Stimulated activated CD4-positive, alpha-beta T cell treated with anti-CD3 and anti-CD28 coated beads, Interleukin-2, amount 100 ng/mL, for 4 hours (primary cell): ENCODE measurements around the gene TBX3.
"Not testable (repeated sequence)": the region's sequence is repeated elsewhere in the genome, so short reads cannot be mapped to it uniquely, and the experiment has no call there.

Experiments used
- DNase-seq: peaks from one replicate; pipeline ENCODE4 v3.0.0-alpha.2; 2020; ENCODE audit warnings: low read depth

The TBX3 gene

GRCh38 chr12:114684098-114684869, at the start of gene TBX3:
Gene TBX3, minus strand, starts transcription at chr12:114684175. Its CDS starts 975 bp downstream, at chr12:114683200.
- DNase-seq, result peak; percentile 16

- DNase-seq, result no peak
These were observed 48.6 kb upstream of the TBX3 start for GRCh38 chr12:114732426-114733030.

DNA sequence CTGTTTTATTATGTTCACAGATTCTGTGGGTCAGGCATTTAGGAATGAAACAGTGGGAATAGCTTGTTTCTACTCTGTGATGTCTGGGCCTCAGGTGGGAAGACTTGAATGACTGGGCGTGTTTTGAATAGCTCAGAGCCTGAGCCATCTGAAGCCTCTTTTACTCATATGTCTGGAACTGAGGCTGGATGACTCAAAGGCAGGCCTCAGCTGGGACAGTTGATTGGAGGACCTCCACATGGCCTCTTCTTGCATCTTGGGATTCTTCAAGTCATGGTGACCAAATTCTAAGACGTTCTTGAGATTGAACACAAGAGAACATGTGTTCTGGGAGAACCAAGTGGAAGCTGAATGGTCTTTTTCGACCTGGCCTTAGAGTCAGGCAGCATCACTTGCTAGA, 45.8 kb upstream of the TBX3 start:
- DNase-seq, result no peak

DNA sequence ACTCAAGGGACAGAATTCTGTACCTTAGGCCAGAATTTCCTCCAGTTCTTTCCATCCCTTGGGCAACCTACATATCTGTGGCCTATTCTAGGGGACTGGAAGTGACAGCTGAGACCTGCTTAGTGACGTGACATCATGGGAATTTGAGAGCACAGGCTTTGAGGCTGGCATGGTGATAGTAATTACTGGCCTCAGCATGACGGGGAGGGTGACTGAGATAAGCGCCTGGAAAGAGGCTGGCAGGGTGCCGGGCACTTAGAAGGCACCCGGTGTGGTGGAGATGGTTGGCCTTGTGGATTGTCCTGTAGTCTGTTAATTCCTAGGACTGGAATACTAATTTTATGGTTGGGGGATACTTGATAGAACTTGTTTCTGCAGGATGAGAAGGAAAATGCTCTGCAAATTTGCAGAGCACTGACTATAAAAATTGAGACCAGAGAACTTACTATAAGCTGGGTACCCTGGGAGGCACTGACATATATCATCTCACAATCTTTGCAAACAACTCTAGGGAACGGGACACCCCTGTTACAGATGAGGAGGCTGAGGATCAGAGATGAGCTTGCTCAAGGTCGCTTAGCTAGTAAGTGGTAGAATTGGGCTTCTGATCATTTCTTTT, 42.2 kb upstream of the TBX3 start:
- no peak for DNase-seq

DNA sequence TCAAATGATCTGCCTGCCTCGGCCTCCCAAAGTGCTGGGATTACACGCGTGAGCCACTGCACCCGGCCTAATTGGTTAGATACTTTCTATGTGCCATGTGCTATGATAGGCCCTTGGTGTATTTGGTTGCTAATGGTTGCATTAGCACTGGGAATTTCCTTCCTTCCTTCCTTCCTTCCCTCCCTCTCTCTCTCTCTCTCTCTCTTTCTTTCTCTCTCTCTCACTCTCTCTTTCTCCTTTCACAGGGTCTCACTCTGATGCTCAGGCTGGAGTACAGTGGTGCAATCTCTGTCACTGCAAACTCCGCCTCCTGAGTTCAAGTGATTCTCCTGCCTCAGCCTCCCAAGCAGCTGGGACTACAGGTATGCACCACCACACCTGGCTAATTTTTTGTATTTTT, 38.2 kb upstream of the TBX3 start:
- not testable (repeated sequence) for DNase-seq

DNA sequence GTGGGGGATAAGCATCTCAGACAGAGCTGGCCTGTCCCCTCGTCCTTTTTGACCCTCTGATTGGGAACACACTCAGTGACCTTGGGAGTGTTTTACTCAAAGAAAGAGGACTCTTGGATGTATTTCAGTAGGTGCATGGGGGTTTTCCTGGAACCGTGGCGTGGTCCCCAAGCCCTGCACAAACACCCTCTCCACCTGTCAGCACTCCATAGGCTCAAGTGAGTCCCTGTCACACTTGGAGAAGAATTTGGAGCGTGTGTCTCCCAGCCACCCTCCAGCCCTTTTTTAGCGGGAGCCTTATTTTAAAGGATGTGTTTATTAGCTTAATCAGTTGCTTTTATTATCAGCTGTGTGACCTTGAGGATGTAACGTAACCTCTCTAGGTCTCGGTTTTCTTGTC, 37.3 kb upstream of the TBX3 start:
- DNase-seq, result no peak

DNA sequence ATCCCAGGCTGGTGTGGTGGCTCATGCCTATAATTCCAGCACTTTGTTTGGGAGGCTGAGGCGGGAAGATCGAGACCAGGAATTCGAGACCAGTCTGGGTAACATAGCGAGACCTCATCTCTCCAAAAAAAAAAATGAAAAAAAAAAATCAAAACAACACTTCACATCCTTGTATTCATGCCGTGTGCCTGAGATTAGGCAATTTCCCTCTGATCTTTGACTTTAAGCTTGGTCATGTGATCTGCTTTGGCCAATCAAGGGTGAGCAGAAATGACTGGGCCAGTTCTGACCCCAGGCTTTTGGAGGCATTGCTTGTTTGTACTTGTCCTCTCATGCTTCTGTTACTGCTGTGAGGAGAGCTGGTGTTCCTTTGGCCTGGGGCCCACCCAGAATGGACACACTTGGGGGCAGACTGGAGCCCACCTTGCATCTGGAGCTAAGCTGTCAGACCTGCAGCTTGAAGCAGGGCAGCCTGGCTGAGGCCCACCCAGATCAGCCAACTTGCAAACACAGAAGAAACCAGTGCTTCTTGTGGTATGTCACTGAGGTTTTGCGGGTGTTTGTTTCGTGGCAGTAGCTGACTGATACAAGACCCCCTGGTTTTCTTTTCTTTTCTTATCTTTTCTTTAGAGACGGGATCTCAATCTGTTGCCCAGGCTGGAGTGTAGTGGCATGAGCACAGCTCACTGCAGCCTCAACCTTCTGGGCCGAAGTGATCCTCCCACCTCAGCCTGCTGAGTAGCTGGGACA, 29.7 kb upstream of the TBX3 start:
- DNase-seq, result no peak

DNA sequence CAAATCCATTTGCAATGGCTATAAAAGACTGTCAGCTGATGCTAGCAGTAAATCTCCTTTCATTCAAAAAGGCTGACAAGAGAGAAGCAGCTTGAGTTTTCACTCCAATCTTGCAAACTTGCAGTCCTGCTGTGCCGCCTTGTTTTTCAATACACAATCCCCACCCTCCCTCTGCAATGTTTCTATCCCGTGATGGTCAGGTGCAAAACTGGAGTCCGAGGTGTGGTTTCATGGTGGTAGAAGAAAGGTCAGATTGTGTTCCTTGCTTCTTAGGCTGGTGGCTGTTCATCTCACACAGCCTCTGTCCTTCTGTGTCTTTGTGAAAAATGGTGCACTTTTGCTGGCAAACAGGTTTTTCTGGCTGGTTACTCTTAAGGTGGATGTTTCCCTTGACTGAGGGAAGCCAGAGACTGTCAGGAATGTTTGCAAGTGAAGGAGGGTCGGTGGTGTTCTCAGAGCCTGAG, 27.7 kb upstream of the TBX3 start:
- no peak for DNase-seq

DNA sequence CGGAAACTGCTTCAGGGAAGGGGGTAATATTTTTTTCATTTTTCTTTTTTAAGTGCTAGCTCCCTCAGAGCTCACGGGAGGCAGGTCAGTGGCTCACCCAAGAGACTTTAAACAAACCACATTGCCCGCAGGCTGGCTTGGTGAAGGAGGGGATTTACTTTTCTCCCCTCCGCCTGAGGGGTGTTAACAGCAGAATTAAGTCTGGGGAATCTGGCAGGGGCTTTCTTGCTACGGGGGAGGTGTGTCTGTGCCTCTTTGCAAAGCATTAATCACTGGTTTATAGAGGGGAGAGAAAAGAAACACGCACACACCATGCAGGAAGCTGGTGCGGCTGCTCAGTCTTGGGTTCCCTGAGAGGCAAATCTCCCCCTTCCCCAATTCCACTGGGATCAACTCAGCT, 26.2 kb upstream of the TBX3 start:
- DNase-seq, result no peak

DNA sequence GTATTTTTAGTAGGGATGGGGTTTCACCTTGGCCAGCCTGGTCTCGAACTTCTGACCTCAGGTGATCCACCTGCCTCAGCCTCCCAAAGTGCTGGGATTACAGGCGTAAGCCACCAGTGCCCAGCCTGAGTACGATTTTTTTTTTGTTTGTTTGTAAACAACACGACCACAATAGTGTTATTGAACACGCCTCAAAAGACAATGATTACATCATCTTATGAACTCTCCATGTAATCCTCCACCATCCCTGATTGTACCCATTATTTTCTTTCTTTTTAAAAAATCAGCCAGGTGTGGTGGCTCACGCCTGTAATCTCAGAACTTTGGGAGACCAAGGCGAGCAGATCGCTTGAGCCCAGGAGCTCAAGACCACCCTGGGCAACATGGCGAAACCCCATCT, 25.1 kb upstream of the TBX3 start:
- DNase-seq, result no peak

GRCh38 chr12:114708598-114708997, 24.6 kb upstream of the TBX3 start:
- DNase-seq, result not testable (repeated sequence)

DNA sequence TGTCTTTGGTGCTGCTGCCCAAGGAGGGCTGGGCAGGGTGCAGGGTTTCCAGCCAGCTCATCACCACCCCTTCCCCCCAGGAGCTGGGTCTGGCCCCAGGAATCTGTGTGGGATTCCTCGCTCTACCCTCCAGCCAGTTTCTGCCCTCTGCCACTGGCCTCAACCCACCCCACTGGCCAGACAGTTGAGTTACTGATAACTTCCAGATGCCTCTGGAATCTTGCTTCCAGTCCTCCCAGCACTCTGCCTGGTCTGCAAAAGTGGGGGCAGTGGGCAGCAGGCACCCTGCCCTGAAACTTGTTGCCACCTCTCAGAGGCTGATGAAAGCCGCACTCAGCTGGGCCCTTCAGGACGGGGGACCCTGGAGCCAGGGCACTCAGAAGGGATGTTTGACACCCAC, 20.1 kb upstream of the TBX3 start:
- no peak for DNase-seq

GRCh38 chr12:114703060-114703493, 19.1 kb upstream of the TBX3 start:
- no peak for DNase-seq

- DNase-seq, result no peak
These were observed 18.5 kb upstream of the TBX3 start for GRCh38 chr12:114702462-114702861.

GRCh38 chr12:114701553-114701952, 17.6 kb upstream of the TBX3 start:
- no peak for DNase-seq

GRCh38 chr12:114701104-114701414, 17.1 kb upstream of the TBX3 start:
- no peak for DNase-seq

DNA sequence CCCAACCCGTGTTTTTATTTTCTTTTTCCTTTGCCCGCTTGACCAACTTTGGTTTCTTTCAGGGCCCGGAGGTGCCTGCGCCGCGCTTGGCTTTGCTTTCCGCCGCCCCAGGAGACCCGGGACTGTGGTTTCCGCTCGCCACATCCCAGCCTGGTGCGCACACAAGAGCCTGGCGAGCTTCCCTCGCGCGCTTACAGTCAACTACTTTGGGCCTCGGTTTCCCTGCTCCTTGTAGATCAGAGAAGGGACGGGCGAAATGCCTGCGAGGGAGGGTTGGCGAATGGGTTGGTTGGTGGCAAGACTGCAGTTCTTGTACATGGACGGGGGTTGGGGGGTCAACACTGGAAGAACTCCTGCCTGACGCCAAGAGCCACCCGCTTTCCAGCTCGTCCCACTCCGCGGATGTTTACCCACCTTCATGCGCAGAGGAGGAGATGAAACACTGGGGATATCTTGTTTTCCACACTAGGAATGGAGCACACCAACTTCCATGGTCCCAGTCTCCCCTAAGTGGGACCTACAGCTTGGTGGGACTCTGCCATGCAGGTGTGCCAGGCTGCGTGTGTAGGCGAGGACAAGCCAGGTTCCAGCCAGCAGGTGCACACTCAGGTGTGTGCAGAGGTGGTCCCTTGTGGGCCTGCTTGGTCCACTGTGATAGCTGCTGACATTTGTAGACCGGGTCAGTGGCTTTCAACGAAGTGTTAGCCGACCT, 16.6 kb upstream of the TBX3 start:
- DNase-seq, result no peak

DNA sequence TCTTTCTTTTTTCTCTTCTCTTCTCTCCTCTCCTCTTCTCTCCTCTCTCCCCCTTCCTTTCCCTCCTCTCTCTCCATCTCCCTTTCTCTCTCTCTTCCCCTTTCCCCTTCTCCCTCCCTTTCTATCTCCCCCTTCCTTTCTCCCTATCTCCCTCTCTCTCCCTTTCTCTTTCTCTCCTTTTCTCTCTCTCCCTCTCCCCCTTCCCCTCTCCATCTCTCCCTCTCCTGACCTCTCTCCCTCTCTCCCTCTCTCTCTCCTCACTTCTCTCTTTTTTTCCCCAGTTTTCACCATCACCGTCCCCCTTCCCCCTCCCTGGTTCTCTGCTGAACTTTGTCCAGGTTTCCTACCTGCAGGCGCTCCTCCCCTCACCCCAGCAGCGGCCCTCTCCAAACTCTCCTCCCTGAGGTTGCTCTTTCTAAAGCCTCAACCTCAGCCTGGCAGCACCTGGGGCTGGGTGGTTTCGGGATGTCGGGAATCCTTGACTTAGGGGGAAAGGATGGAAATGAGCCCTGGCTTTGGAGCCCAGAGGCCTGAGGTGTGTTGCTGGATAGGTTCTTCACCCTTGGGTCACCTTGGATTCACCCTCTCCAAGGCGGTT, 14.7 kb upstream of the TBX3 start:
- DNase-seq, result no peak

DNA sequence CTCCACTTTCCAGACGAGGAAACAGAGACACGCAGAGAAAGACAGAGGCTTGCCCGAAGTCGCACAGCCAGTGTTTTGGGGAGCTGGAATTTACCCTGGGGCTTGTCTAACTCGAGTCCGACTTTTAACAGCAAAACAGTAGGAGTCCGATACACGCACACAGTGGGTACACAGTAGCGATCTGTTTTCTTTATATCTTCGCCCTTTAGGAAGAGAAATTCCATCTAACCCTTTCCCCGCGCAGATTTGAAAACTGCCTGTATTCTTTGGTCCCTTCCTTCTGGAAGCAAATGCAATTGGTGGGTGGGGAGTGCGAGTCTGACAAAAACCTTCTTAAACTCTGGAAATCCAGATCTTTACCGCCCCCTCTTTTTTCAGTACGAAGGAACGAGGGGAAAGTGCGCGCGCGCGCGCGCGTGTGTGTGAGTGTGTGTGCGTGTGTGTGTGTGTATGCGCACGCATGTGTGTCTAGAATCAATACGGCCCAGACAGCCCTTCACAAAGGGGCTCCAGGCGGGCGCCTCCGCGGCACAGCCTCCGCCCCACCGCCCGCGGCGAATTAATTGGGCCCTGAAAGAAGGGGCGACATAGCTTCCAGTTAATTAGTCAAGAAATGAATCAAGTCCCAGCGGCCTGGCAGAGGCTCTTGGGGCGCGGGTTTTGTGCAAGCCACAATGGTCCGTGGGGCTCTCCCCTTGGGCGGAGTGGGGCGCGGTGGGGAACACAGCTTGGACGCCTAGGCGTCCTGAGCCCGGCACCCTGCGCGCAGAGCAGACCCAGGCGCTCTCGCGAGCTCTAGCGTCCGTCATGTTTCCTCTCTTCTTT, 14.0 kb upstream of the TBX3 start:
- no peak for DNase-seq

GRCh38 chr12:114697243-114697716, 13.3 kb upstream of the TBX3 start:
- DNase-seq, result no peak
